ENCODE measurements around the gene PODXL2. TPM values are rescaled to one million over a fixed set of nuclear protein-coding genes. Genes with fewer than 3 reads are reported as not detected.

PODXL2 gene
- total and polyA plus RNA-seq, 2 of the 8 experiments (the other 6 are each of a cell fraction or from before 2014, with no cell fraction given): 27.6 to 31.6 TPM

DNA sequence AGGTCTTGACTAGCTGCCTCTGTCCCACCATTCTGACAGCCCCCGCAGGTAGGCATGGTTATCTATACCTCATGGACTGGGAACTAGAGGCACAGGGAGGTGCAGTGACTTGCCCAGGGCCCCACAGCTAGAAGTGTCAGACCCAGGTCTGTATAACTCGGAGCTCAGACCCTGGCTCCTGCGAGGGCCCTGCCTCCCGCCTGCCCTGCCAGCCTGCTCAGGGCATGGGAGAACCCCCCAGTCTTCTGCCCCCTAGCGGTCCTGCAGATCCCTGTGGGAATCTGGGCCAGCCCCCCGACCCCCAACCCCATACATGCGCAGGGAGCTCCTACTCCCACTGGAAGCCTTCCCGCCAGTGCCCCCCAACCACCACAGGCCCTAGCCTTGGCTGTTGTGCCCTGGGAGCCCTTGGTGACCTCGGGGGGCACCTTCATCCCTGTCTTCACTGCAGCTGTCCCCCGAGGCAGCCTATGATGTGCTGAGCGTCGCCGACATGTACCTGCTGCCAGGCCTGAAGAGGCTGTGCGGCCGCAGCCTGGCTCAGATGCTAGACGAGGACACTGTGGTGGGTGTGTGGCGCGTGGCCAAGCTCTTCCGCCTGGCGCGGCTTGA lies 50.7 kb downstream of the PODXL2 start:
- no peaks in the 10 kb centered on the region for H3K23me2 ChIP-seq (ENCODE audit: low read depth, low read length)
- H3K9me3 ChIP-seq (ENCODE audit: insufficient read depth in 2 of 2, low read depth in 1 of 2, low read length in 1 of 2): no peaks in the 10 kb centered on the region
- 86% methylated on average over 17 of the region's 21 CpGs; no CpG with 5 or more reads in 1 of the 2 experiments for WGBS, 2 experiments (ENCODE audit: extremely low coverage in 1 of 2, insufficient coverage in 1 of 2, insufficient read length in 1 of 2, insufficient replicate concordance in 2 of 2, low coverage in 1 of 2, low lambda C conversion rate in 2 of 2, missing lambda C conversion rate in 1 of 2)
- no peaks in the 10 kb centered on the region for H3K79me2 ChIP-seq (ENCODE audit: control insufficient read depth in 1 of 2, insufficient read depth in 2 of 2, low read length in 2 of 2)
- no peaks in the 10 kb centered on the region for H3K79me1 ChIP-seq (ENCODE audit: low read depth, low read length)
- H2BK120ac ChIP-seq (replicated peaks; ENCODE audit: low read depth, low read length): no peak overlapping the region
- no peak overlapping the region for H2AFZ ChIP-seq (ENCODE audit: low read length)
- peak overlapping the region; percentile 50; the same call in 1 of the 2 replicates for H2BK12ac ChIP-seq (ENCODE audit: low read depth, low read length)
- no peak overlapping the region for H3K56ac ChIP-seq (replicated peaks; ENCODE audit: insufficient read length, low read depth, low read length)
- no peaks in the 10 kb centered on the region for H3K27me3 ChIP-seq (replicated peaks in 1 of 4; ENCODE audit: control insufficient read depth in 3 of 4, extremely low read depth in 1 of 4, insufficient read depth in 3 of 4, low read length in 3 of 4)
- peak in 1 of 2 experiments; percentile 82 for DNase-seq (ENCODE audit: low read depth in 1 of 2, low spot score in 2 of 2)
- no peak overlapping the region for H3K4me2 ChIP-seq (ENCODE audit: insufficient read depth in 1 of 2, low read depth in 2 of 2, low read length in 2 of 2)
- no peak overlapping the region; the same call in 1 of the 2 replicates for H2BK15ac ChIP-seq (ENCODE audit: low read length)
- TF ChIP-seq, protein P1, sequence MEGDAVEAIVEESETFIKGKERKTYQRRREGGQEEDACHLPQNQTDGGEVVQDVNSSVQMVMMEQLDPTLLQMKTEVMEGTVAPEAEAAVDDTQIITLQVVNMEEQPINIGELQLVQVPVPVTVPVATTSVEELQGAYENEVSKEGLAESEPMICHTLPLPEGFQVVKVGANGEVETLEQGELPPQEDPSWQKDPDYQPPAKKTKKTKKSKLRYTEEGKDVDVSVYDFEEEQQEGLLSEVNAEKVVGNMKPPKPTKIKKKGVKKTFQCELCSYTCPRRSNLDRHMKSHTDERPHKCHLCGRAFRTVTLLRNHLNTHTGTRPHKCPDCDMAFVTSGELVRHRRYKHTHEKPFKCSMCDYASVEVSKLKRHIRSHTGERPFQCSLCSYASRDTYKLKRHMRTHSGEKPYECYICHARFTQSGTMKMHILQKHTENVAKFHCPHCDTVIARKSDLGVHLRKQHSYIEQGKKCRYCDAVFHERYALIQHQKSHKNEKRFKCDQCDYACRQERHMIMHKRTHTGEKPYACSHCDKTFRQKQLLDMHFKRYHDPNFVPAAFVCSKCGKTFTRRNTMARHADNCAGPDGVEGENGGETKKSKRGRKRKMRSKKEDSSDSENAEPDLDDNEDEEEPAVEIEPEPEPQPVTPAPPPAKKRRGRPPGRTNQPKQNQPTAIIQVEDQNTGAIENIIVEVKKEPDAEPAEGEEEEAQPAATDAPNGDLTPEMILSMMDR (IDR thresholded peaks at IDR 0.05; ENCODE audit: control extremely low read depth in 1 of 3, insufficient read depth in 1 of 3, low read depth in 1 of 3, low read length in 3 of 3): peak in 2 of 3 experiments; percentile 65 to 73; a peak in 3 of 4 replicates
- TF ChIP-seq, protein P2, sequence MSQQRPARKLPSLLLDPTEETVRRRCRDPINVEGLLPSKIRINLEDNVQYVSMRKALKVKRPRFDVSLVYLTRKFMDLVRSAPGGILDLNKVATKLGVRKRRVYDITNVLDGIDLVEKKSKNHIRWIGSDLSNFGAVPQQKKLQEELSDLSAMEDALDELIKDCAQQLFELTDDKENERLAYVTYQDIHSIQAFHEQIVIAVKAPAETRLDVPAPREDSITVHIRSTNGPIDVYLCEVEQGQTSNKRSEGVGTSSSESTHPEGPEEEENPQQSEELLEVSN (IDR thresholded peaks at IDR 0.05): 0 out of 2 replicates have a peak, but pooled peaks have one; percentile 43
- TF ChIP-seq RAD21 (IDR thresholded peaks at IDR 0.05 in 1 of 2, conservative IDR thresholded peaks at IDR 0.05 in 1 of 2; ENCODE audit: low read depth in 2 of 2, low read length in 2 of 2) (peak; percentile 36 to 49; a peak in 3 of 4 replicates), SUZ12 (IDR thresholded peaks at IDR 0.05; ENCODE audit: low read length) (no peak)
- CTCF ChIA-PET (ENCODE audit: partially characterized antibody): interaction anchor here (0.6 to 9.6 kb wide), 44 partner anchors 9 to 1265 kb away, joined by 3 to 172 read pairs (median 5); partner anchors contain the start of gene MGLL
- no peak overlapping the region for H4K91ac ChIP-seq (replicated peaks; ENCODE audit: insufficient read length, low read length)
- no peak overlapping the region for H3K9ac ChIP-seq (replicated peaks in 1 of 4; ENCODE audit: extremely low read depth in 1 of 4, low read depth in 3 of 4, low read length in 3 of 4)
- H4K5ac ChIP-seq (ENCODE audit: insufficient read length, low read depth, low read length): no peak overlapping the region
- peak overlapping the region; percentile 53 for H3K4ac ChIP-seq (replicated peaks; ENCODE audit: insufficient read length, low read depth, low read length)
- H3K4me3 ChIP-seq (ENCODE audit: extremely low read depth in 1 of 4, insufficient read depth in 2 of 4, low read depth in 3 of 4, low read length in 4 of 4): no peak overlapping the region
- H4K8ac ChIP-seq (ENCODE audit: extremely low read depth, insufficient read depth, low read length): peak overlapping the region; percentile 41
- FAIRE-seq: no peak
- no peak overlapping the region for H3K18ac ChIP-seq (ENCODE audit: extremely low read depth, low read length)
- H3K27ac ChIP-seq (ENCODE audit: low read depth, low read length): no peak overlapping the region
- H2BK5ac ChIP-seq (ENCODE audit: low read depth, low read length): no peak overlapping the region
- H2BK20ac ChIP-seq (ENCODE audit: low read length): no peak overlapping the region
- H2AK5ac ChIP-seq (ENCODE audit: low read depth, low read length): no peak overlapping the region
- H4K20me1 ChIP-seq (replicated peaks in 1 of 2; ENCODE audit: control insufficient read depth in 1 of 2, insufficient read depth in 2 of 2, low read length in 2 of 2): peaks cover 0 to 2% of the 10 kb centered on the region in 2 experiments
- POLR2A ChIA-PET (ENCODE audit: partially characterized antibody): interaction anchor here (0.6 to 1.2 kb wide), 7 partner anchors 9 to 144 kb away, joined by 3 to 4 read pairs (median 4); partner anchors contain the start of genes PODXL2 and TPRA1
- no peak overlapping the region for H3K23ac ChIP-seq (ENCODE audit: insufficient read length)
- peaks cover 0 to 6% (median 4%) of the 10 kb centered on the region in 4 experiments; a peak in 4 of 7 replicates for H3K4me1 ChIP-seq (replicated peaks in 1 of 4; ENCODE audit: control insufficient read depth in 3 of 4, insufficient read depth in 4 of 4, low read length in 3 of 4)
- no peak overlapping the region for H3K14ac ChIP-seq (ENCODE audit: insufficient read length)
- H3K36me3 ChIP-seq (ENCODE audit: control insufficient read depth in 2 of 4, insufficient read depth in 4 of 4, low read length in 3 of 4): no peaks in the 10 kb centered on the region

All from H1 (cell line).